NCI-H774 (cell line): ENCODE data around the gene ANKRD22.
A peak's percentile ranks its signal among the peaks of the same experiment; 100 is the strongest.
"Not testable (repeated sequence)": the region's sequence is repeated elsewhere in the genome, so short reads cannot be mapped to it uniquely, and the experiment has no call there.

Experiments used
- DNase-seq: peaks from one replicate; lab custom pipeline; 2025; lab: John Stamatoyannopoulos, UW

ANKRD22 gene

DNA sequence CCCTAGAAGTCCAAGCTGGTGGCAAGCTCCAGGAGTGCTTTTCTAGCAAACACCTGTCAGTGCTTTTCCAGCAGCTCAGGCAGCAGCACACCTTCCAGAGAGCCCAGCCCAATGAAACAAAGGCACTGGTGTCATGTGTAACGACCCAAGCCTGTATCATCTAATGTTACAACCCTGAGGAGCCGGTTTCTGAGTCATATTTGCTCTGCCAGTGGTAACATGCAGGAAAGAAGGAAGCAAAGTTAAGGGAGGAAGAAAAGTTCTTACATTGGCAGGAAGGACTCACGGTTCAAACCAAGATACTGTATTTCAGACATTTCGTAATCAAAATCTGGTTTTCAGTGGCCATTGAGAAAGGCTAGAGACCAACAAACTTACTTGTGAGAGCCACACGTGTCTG is at the start of gene ANKRD22:
ANKRD22 (minus strand) TSS at position 139 of the 400 bp plus-strand sequence. CDS start 237 bp downstream, outside the sequence.
- no peak for DNase-seq

GRCh38 chr10:88899886-88900285 is 48.2 kb upstream of the ANKRD22 start:
- no peak for DNase-seq

DNA sequence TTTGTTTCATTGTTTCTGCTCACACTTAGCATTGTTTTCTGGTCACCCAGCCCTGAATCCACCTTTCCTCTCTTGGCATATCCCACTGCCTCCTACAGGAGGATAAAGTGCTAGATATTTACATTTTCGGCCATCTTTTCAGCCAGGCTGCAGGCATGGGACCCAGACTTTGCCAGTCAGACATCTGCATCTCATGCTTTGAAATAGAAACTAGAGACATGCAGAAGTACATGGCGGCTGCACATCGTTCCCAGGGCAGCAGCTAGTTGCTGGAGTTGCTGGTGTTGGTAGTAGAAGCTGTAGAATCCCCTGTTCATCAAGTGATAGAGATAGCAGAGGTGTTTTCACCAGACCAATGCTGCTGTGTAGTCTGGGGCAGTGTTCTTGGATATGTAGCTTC is 47.1 kb upstream of the ANKRD22 start:
- no peak for DNase-seq

- no peak for DNase-seq
Observed at GRCh38 chr10:88896994-88897853, 45.6 kb upstream of the ANKRD22 start.

DNA sequence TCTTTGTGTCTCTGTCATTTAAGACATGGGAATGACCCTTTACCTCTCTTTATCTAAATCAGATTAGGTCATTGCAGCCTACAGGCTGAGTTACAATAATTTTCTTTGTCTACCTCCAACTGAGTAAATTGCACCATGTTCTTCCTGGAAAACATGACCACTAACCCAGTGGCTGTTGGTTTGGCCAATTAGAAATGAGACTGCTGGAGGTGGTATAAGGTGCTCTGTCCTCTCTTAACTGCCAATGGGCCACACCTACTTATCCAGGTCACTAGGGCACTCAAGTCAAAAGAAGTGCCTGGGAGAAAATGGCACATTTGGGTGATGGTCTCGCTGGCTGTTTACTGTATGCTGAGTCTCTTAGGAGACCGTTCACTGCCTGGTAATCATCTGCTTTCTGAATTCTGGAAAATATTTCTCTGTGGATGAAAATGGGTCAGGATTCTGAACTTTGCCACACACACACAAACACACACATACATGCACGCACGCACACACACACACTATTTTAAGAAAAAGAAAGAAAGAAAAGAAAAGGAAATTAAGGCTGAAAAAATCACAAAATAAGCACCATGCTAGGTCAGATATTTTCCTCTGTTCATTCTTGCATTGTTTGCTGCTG is 44.8 kb upstream of the ANKRD22 start:
- DNase-seq, result no peak

- DNase-seq, result no peak
Observed at GRCh38 chr10:88895250-88895649, 43.6 kb upstream of the ANKRD22 start.

DNA sequence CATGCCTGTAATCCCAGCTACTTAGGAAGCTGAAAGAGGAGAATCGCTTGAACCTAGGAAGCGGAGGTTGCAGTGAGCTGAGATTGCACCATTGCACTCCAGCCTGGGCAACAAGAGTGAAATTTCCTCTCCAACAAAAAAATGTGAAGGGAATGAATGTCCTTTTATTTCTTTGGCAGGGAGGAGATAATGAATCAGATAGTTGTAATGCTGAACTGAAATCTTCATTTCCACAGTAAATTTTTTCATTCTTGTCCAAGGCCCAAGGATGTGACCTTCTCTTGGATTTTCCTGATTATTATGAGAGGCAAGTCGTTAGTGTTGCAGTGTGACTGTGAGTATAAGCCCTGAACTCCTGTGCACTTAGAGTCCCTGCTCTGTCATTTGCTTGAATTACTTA is 42.0 kb upstream of the ANKRD22 start:
- DNase-seq, result no peak

DNA sequence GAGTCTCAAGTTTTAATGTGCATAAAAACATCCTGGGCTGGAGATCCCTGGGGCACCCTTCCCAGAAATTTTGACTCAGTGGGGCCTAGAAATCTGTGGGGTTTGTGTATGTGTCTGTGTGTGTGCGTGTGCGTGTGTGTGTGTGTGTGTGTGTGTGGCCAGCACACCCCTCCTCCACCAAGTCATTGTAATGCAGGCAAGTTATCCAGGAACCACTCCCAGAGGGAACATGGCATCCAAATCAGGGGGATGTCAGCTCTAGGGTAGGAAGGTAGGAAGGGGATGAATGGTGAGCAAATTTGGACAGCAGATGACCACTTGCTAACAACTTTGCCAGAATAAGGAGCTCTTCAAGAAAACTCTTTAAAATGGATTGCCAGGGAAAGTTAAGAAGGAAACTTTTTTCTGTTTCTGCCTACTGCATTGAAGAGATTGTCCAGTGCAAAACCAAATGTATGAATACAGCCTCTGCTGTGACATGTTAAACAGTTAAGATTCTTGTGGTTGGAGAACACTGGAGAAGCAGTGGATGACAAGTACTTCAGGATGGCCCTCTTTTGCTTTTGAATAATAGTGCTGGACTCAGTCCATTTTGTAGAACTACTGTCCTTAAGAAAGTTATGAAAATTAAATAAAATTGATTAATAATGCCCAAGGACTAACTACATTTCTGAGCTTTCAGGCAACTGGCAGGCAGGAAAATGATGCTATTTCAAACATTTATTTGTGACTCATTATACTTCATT is 40.8 kb upstream of the ANKRD22 start:
- no peak for DNase-seq

DNA sequence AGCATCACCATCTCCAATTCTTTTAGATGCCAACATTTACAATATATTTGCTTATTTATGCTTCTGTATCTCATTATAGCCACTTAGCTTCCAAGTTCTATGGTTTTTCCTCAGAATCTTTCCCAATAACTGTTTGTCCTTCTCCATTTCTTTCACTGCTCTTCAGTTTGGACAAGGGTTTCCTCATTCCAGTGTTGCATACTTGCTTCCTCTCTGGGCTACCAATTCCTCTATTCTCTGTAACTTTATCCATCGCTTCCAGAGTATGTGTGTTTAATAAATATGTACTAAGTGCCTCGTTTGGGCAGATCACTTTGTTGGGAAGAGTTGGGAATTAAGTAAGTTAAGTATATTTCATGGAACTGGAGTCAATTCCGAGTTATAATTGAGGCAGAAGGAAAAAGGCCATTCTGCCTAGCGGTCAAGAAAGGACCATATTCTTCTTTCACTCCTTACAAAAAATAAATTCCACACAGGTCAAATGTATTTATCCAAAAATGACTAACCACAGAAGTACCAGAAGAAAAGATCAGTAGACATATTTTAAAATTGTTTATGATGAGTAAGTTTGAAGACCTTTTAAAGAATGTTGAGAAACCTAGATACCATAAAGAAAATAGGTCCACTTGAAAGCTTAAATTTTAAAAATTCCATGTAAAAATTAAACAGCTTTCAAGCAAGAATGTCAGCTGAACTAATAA is 39.2 kb upstream of the ANKRD22 start:
- DNase-seq, result no peak

GRCh38 chr10:88889559-88890337 is 38.1 kb upstream of the ANKRD22 start:
- DNase-seq, result no peak

DNA sequence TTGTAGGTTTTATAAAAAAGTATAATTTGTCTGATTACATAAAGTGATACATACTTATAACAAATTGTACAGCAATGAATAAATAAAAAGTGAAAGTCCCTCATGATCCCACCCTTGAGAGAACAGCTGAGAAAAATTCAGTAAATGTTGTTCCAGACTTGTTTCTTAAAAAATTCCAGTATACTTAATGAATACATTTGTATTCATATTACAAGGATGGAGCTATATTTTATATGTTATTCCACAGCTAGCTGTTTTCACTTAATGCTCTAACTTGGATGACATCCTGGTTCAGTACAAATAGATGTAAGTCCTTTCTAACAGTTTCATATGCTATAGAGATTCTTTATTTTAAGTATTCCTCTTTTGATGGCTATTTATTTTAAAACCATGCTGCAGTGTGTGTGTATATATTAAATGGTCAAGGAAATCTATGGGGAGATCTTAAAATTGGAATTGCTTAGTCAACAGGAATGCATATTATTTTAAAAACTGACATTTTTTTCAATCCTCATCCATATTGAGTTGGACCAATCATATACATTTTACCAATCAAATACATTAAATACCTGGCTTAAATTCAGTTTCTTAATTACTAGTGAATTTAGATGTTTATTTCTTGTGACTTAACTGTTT is 37.3 kb upstream of the ANKRD22 start:
- no peak for DNase-seq

GRCh38 chr10:88886557-88886956 is 34.9 kb upstream of the ANKRD22 start:
- DNase-seq, result no peak

DNA sequence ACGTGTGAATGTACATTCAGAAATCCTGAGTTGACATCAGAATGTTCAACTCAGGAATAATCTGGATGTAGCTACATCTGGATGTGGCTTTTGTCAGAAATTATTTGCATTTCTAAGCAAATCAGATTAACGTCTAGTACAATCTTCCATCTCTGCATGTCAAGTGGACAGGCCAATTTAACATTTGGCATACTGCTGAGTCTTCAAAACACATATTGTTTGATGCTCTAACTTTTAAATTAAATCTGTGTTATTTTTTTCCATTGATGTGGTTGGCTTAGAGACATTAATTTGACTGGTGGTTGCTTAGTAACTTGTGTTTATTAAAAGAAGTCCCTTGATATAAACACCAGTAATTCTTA is 31.8 kb upstream of the ANKRD22 start:
- DNase-seq, result no peak

GRCh38 chr10:88882646-88883447 is 31.2 kb upstream of the ANKRD22 start:
- DNase-seq, result not testable (repeated sequence)

DNA sequence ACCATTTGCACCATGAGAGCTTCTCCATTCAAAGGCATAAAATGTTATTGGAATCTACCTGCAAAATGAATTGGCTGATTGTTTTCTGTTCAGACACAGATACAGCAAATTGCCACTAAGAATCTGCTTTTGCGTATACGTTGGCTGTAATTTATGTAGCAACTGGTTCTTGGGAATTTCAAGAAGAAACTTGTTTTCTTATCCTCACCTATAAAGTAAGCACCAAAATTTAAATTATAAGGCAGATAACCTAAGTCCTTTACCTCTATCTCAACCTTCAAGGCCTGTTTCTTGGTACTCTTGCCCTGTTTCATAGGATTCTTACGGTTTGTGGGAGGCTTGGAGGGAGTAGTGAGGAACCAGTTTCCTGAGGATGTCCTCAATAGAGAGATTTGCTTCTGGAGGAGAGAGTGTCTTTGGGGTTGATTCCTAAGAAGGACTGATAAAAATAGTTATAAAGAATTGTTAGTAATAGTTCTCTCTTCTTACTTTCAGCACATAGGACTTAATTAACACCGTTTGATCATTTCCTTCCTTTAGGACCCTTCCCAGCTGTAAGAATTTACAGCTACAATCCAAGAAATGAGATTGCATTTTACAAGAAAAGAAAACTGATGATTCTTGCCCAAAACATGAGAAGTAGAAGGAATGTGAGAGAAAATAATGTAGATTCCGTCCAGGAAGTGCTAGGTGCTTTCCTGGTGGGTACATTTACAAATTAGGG is 30.4 kb upstream of the ANKRD22 start:
- no peak for DNase-seq

- DNase-seq, result no peak
Observed at GRCh38 chr10:88881320-88881719, 29.7 kb upstream of the ANKRD22 start.

DNA sequence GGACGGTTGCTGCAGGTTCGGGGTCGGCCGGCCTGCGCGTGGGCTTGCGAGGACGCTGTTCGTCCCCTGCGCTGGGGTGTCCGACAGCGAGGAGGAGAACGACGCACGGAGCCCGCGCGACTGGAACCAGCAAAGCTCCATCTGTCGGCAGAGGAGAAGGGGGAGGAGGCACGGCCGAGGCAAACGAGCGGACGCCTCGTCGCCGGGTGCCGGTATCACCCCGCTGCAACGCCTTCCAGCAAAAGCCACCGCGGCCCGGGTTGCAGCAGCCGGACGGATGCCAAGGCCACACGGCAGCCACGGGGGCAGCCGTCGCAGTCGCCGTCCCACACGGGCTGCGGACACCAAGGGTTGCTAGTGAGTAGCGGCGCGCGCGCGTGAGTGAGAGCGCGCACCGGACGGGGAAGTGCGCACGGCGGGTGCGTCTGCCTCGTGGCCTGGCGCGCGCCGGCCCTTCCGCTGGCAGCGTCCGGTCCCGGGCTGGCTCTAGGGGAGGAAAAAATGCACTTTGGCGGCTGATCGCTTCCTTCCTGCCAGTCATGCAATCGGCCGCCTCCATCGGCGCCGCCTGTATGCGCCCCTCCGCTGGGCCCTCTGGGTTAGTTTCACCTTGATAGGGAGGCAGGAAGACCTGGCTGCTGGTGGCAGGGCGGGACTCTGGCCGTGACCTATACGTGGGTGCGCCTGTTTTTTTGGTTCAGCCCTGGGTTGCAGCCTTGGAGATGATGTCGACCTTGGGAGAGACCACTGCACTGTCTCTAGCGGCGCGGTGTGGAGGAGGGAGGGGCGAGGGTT is 28.8 kb upstream of the ANKRD22 start:
- peak; percentile 47 for DNase-seq

GRCh38 chr10:88879534-88880281 is 28.1 kb upstream of the ANKRD22 start, which contains the start of gene STAMBPL1:
STAMBPL1 (plus strand) TSS chr10:88880245; CDS start chr10:88901709, 21,464 bp downstream.
- DNase-seq, result peak; percentile 17
